ENCODE results near the gene TMCC1.

- TF ChIP-seq CTCF (conservative IDR thresholded peaks at IDR 0.05; ENCODE audit: low read depth, low read length) (no peak), EZH2phosphoT487 (IDR thresholded peaks at IDR 0.05; ENCODE audit: borderline replicate concordance, low read length) (no peak), EZH2 (IDR thresholded peaks at IDR 0.05; ENCODE audit: low read length, unreplicated experiment) (no peak)
Measured at GRCh38 chr3:129598484-129598883, 295.0 kb downstream of the TMCC1 start.
